ENCODE data around the gene RHBDD1.

RHBDD1 gene

GRCh38 chr2:226962176-226962773 is 126.4 kb downstream of the RHBDD1 start:
- no peak for DNase-seq (ENCODE audit: extremely low spot score)
- no peak for TF ChIP-seq CTCF (IDR thresholded peaks at IDR 0.05; ENCODE audit: control extremely low read depth, extremely low read depth, low read depth, missing control alignments)
- ChIA-PET CTCF (interaction anchor here (1.1 kb wide), 1 partner anchor 10 kb away, joined by 3 read pairs; no protein-coding TSS in a partner anchor), POLR2A (no interaction called here)

- TF ChIP-seq CTCF (IDR thresholded peaks at IDR 0.05; ENCODE audit: control extremely low read depth, extremely low read depth, low read depth, missing control alignments): no peak
- DNase-seq (ENCODE audit: extremely low spot score): no peak
- ChIA-PET POLR2A (no interaction called here), CTCF (interaction anchor here (1.5 kb wide), 2 partner anchors 10 to 161 kb away, joined by 5 to 6 read pairs; no protein-coding TSS in a partner anchor)
These were observed 127.7 kb downstream of the RHBDD1 start for GRCh38 chr2:226963528-226963927.

- POLR2A ChIA-PET: no interaction called here
- no peak for DNase-seq (ENCODE audit: extremely low spot score)
- no peak for TF ChIP-seq CTCF (IDR thresholded peaks at IDR 0.05; ENCODE audit: control extremely low read depth, extremely low read depth, low read depth, missing control alignments)
- CTCF ChIA-PET: interaction anchor here (1.2 kb wide), 1 partner anchor 18 kb away, joined by 4 read pairs; no protein-coding TSS in a partner anchor
These were observed 129.5 kb downstream of the RHBDD1 start for GRCh38 chr2:226965376-226965775.

GRCh38 chr2:226969417-226970080 is 133.7 kb downstream of the RHBDD1 start:
- POLR2A ChIA-PET: no interaction called here
- CTCF ChIA-PET: interaction anchor here (1.0 to 1.4 kb wide), 4 partner anchors 9 to 94 kb away, joined by 3 to 4 read pairs (median 4); no protein-coding TSS in a partner anchor
- no peak for TF ChIP-seq CTCF (IDR thresholded peaks at IDR 0.05; ENCODE audit: control extremely low read depth, extremely low read depth, low read depth, missing control alignments)
- no peak for DNase-seq (ENCODE audit: extremely low spot score)

- TF ChIP-seq CTCF (IDR thresholded peaks at IDR 0.05; ENCODE audit: control extremely low read depth, extremely low read depth, low read depth, missing control alignments): no peak
- POLR2A ChIA-PET: no interaction called here
- DNase-seq (ENCODE audit: extremely low spot score): no peak
- CTCF ChIA-PET: interaction anchor here (1.0 to 1.4 kb wide), 2 partner anchors 14 to 15 kb away, joined by 3 to 4 read pairs; no protein-coding TSS in a partner anchor
These were observed 134.5 kb downstream of the RHBDD1 start for GRCh38 chr2:226970362-226970761.

- CTCF ChIA-PET: interaction anchor here (1.1 to 1.3 kb wide), 2 partner anchors 11 to 169 kb away, joined by 3 read pairs; no protein-coding TSS in a partner anchor
- DNase-seq (ENCODE audit: extremely low spot score): no peak
- no peak for TF ChIP-seq CTCF (IDR thresholded peaks at IDR 0.05; ENCODE audit: control extremely low read depth, extremely low read depth, low read depth, missing control alignments)
- POLR2A ChIA-PET: no interaction called here
These were observed 135.2 kb downstream of the RHBDD1 start for GRCh38 chr2:226971084-226971483.

Measured in GM10248 (cell line).